PC-9 (cell line): ENCODE results near the gene RIPPLY3. TPM values are rescaled to one million over a fixed set of nuclear protein-coding genes. Genes with fewer than 3 reads are reported as not detected.
"Not testable (repeated sequence)": the region's sequence is repeated elsewhere in the genome, so short reads cannot be mapped to it uniquely, and the experiment has no call there.

Source experiments
- BruUV-seq: library from RNA; stranded (reverse); fragments of 400-500 nt; replicated peaks from 2 replicates; lab custom pipeline; 2021; lab: Mats Ljungman, UMichigan
- CTCF ChIA-PET: fragments of 300-600 bp; sonication (Branson Sonifier 250); formaldehyde crosslinking; loops from one replicate; lab custom pipeline; 2022; ENCODE audit warnings: antibody characterized with exemption; lab: Charles Lee
- POLR2A ChIA-PET: fragments of 300-600 bp; sonication (Branson Sonifier 250); formaldehyde crosslinking; loops from one replicate; lab custom pipeline; 2022; ENCODE audit warnings: antibody characterized with exemption; ENCODE audit not compliant: unreplicated experiment; lab: Charles Lee
- DNase-seq, 2 experiments: peaks; one replicate each; pipeline versions ENCODE4 v3.0.0 to v3.0.0-alpha.2; 2015 to 2022; ENCODE audit warnings: mixed read lengths in 1 of 2
- H2AFZ ChIP-seq: fragments of 200-600 bp; sonication (generic); 2 replicates; pipeline ENCODE4 v1.8.1; 2017; ENCODE audit warnings: antibody characterized with exemption
- H3F3A ChIP-seq: fragments of 200-600 bp; sonication (generic); 2 replicates; pipeline ENCODE4 v1.8.1; 2017; ENCODE audit warnings: antibody characterized with exemption, mild to moderate bottlenecking, low read depth; ENCODE audit not compliant: insufficient read depth
- H3K27ac ChIP-seq: fragments of 200-600 bp; sonication (generic); 2 replicates; pipeline ENCODE4 v1.6.1; 2016; ENCODE audit warnings: mixed run types
- H3K27me3 ChIP-seq: fragments of 200-600 bp; sonication (generic); 2 replicates; pipeline ENCODE4 v1.6.1; 2016; ENCODE audit warnings: low read depth, mixed run types; ENCODE audit not compliant: insufficient read depth
- H3K36me3 ChIP-seq: fragments of 200-600 bp; sonication (generic); 2 replicates; pipeline ENCODE4 v1.6.1; 2016; ENCODE audit warnings: low read depth, mixed run types
- H3K4me1 ChIP-seq: fragments of 200-600 bp; sonication (generic); replicated peaks from 2 replicates; pipeline ENCODE4 v1.6.1; 2016; ENCODE audit warnings: mixed run types; ENCODE audit not compliant: insufficient read depth
- H3K4me2 ChIP-seq: fragments of 200-600 bp; sonication (generic); 2 replicates; pipeline ENCODE4 v1.6.1; 2017; ENCODE audit warnings: mixed run types
- H3K4me3 ChIP-seq: fragments of 200-600 bp; sonication (generic); 2 replicates; pipeline ENCODE4 v1.6.1; 2016; ENCODE audit warnings: mixed run types
- H3K79me2 ChIP-seq: fragments of 200-600 bp; sonication (generic); 2 replicates; pipeline ENCODE4 v1.6.1; 2017; ENCODE audit warnings: low read depth, mixed run types
- H3K9me2 ChIP-seq: fragments of 200-600 bp; sonication (generic); 2 replicates; pipeline ENCODE4 v1.8.1; 2017; ENCODE audit warnings: mild to moderate bottlenecking; ENCODE audit not compliant: insufficient read depth
- H3K9me3 ChIP-seq: fragments of 200-600 bp; sonication (generic); 2 replicates; pipeline ENCODE4 v1.8.1; 2016; ENCODE audit warnings: low read depth; ENCODE audit not compliant: insufficient read depth
- H4K20me1 ChIP-seq: fragments of 200-600 bp; sonication (generic); 2 replicates; pipeline ENCODE4 v1.8.1; 2017; ENCODE audit not compliant: insufficient read depth
- EZH2 ChIP-seq: fragments of 200-600 bp; sonication (generic); IDR thresholded peaks from 2 replicates; pipeline ENCODE4 v1.8.0; 2017; ENCODE audit warnings: antibody characterized with exemption, low read depth
- intact Hi-C: fragments of 100-400 bp; cut with micrococcal nuclease; formaldehyde crosslinking; loops from one replicate; pipeline ENCODE4 v1.10.0; 2022; ENCODE audit not compliant: unreplicated experiment
- total RNA-seq: library from RNA; stranded (reverse); gene quantifications from 2 replicates; pipeline ENCODE4 v1.2.3, GENCODE V29; 2021
- TF ChIP-seq, protein P1 (sequence below): fragments of 200-600 bp; sonication (generic); conservative IDR thresholded peaks from 2 replicates; pipeline ENCODE4 v1.6.1; 2017; ENCODE audit warnings: mixed run types, antibody characterized with exemption, mild to moderate bottlenecking, moderate library complexity

RIPPLY3 gene
- total RNA-seq, 1 experiment from 2014 or later: 0.17 TPM

DNA sequence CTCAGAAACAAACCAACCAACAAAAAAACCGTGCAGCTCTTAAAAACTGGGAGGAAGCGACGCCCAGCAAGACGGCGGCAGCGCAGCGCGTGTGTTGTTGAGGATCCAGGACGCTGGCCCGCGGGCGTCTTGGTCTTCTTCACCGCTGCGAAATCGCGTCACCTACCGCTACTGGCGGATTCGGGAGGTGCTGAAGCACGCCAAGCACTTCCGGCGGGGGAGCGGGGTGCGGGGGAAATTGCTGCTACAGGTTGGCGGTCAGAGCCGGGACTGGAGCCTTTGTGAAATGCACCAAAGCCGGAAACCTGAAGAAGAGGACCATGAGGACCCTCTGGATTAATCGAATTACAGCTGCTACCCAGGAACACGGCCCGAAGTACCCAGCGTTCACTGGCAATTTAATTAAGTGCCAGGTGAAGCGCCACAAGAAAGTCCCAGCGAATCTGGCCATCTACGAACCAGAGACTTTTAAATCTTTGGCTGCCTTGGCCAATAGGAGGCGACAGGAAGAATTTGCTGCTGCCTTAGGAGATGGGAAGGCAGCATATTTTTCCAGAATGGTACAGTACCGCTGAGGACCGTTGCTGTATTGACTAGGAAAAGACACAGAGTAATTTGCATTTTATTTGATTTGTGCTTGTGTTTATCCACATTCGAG, 11.9 kb upstream of the RIPPLY3 start:
- BruUV-seq: no TSS peak
- Histone ChIP-seq H3F3A (no peaks in the 10 kb centered on the region), H4K20me1 (no peaks in the 10 kb centered on the region), H3K9me2 (no peaks in the 10 kb centered on the region), H3K79me2 (no peaks in the 10 kb centered on the region), H3K36me3 (no peaks in the 10 kb centered on the region), H2AFZ (no peak overlapping the region), H3K9me3 (no peaks in the 10 kb centered on the region), H3K4me1 (no peaks in the 10 kb centered on the region), H3K4me3 (no peak overlapping the region), H3K27me3 (no peaks in the 10 kb centered on the region), H3K4me2 (no peak overlapping the region), H3K27ac (no peak overlapping the region)
- no peak for TF ChIP-seq EZH2
- TF ChIP-seq, protein P1, sequence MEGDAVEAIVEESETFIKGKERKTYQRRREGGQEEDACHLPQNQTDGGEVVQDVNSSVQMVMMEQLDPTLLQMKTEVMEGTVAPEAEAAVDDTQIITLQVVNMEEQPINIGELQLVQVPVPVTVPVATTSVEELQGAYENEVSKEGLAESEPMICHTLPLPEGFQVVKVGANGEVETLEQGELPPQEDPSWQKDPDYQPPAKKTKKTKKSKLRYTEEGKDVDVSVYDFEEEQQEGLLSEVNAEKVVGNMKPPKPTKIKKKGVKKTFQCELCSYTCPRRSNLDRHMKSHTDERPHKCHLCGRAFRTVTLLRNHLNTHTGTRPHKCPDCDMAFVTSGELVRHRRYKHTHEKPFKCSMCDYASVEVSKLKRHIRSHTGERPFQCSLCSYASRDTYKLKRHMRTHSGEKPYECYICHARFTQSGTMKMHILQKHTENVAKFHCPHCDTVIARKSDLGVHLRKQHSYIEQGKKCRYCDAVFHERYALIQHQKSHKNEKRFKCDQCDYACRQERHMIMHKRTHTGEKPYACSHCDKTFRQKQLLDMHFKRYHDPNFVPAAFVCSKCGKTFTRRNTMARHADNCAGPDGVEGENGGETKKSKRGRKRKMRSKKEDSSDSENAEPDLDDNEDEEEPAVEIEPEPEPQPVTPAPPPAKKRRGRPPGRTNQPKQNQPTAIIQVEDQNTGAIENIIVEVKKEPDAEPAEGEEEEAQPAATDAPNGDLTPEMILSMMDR: no peak
- intact Hi-C loops: no loop called here
- DNase-seq: no peak
- ChIA-PET POLR2A (no interaction called here), CTCF (no interaction called here)

DNA sequence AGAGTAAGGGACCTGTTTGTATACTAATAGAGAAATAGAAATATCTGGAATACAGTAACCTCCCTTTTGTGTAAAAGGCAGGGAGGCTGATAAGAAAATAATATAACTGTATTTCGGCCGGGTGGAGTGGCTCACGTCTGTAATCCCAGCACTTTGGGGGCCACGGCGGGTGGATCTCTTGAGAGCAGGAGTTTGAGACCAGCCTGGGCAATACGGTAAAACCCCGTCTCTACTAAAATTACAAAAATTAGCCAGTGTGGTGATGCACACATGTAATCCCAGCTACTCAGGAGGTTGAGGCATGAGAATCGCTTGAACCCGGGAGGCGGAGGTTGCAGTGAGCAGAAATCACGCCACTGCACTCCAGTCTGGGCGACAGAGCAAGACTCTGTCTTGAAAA, 11.2 kb upstream of the RIPPLY3 start:
- H3K9me3 ChIP-seq, H3F3A ChIP-seq, DNase-seq, H2AFZ ChIP-seq, CTCF ChIA-PET, H3K4me1 ChIP-seq, POLR2A ChIA-PET, H3K9me2 ChIP-seq, BruUV-seq, H4K20me1 ChIP-seq, H3K27ac ChIP-seq, H3K36me3 ChIP-seq, H3K4me2 ChIP-seq, H3K79me2 ChIP-seq, H3K4me3 ChIP-seq, intact Hi-C loops, H3K27me3 ChIP-seq: not testable (repeated sequence)

DNA sequence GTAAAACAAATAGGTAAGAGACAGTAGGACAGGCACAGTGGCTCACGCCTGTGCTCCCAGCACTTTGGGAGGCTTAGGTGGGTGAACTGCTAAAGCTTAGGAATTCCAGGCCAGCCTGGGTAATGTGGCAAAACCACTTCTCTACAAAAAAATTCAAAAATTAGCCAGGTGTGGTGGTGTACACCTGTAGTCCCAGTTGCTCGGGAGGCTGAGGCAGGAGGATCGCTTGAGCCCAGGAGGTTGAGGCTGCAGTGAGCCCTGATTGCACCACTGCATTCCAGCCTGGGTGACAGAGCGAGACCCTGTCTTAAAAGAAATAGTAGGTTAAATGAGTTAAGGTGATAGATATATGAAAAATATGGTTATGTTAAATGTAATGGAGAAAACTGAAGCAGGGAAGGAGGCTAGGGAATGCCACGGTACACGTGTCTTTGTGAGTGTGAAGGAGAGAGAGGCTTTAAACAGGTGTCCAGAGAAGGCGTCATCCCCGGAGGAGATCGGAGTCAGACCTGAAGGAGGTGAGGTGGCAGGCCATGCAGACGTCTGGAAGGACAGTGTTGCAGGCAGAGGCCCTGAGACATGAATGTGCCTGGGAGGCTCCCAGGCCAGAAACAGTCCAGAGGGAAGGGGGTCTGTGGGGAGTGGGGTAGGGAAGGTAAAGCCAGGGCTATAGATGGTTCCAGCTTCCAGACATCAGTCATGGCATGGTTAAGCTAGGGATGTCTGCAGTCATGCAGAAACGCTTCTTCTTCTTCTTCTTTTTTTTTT, 7.2 kb upstream of the RIPPLY3 start:
- H3F3A ChIP-seq: no peaks in the 10 kb centered on the region
- no peak for DNase-seq
- H3K4me3 ChIP-seq: no peak overlapping the region
- H3K27me3 ChIP-seq: no peaks in the 10 kb centered on the region
- no peaks in the 10 kb centered on the region for H3K9me3 ChIP-seq
- no peaks in the 10 kb centered on the region for H3K79me2 ChIP-seq
- intact Hi-C loops: no loop called here
- no peak overlapping the region for H3K27ac ChIP-seq
- no peaks in the 10 kb centered on the region for H3K36me3 ChIP-seq
- no peak overlapping the region for H3K4me2 ChIP-seq
- TF ChIP-seq, protein P1: no peak
- TF ChIP-seq EZH2: no peak
- no peaks in the 10 kb centered on the region for H3K9me2 ChIP-seq
- H3K4me1 ChIP-seq: no peaks in the 10 kb centered on the region
- no peaks in the 10 kb centered on the region for H4K20me1 ChIP-seq
- POLR2A ChIA-PET: no interaction called here
- H2AFZ ChIP-seq: no peak overlapping the region
- CTCF ChIA-PET: interaction anchor here (0.7 kb wide), 1 partner anchor 302 kb away, joined by 3 read pairs; no protein-coding TSS in a partner anchor
- no TSS peak for BruUV-seq
